GM20431 (cell line): ENCODE results near the gene CGB2.
"Not testable (repeated sequence)": the region's sequence is repeated elsewhere in the genome, so short reads cannot be mapped to it uniquely, and the experiment has no call there.

Experiments used
- in situ Hi-C: fragments of 300-500 bp; cut with MseI, MboI; formaldehyde crosslinking; loops from one replicate; pipeline ENCODE4 v1.15.0; 2020; ENCODE audit warnings: low sequenced_read_pairs; ENCODE audit not compliant: unreplicated experiment

The CGB2 gene

GRCh38 chr19:49029749-49030148 lies 1.9 kb upstream of the CGB2 start:
- in situ Hi-C loops = not testable (repeated sequence)

- in situ Hi-C loops = not testable (repeated sequence)
Measured at GRCh38 chr19:49030323-49030722, 1.4 kb upstream of the CGB2 start.

GRCh38 chr19:49036815-49037214 lies 5.1 kb downstream of the CGB2 start, which contains the start of gene CGB1:
Gene CGB1, minus strand, starts transcription at chr19:49036895. Its CDS starts 184 bp downstream, at chr19:49036711.
- in situ Hi-C loops = not testable (repeated sequence)

GRCh38 chr19:49038111-49038510 lies 6.4 kb downstream of the CGB2 start:
- in situ Hi-C loops = not testable (repeated sequence)

- in situ Hi-C loops = not testable (repeated sequence)
Measured at GRCh38 chr19:49038557-49039276, 7.0 kb downstream of the CGB2 start.

GRCh38 chr19:49039736-49040135 lies 8.0 kb downstream of the CGB2 start:
- in situ Hi-C loops = not testable (repeated sequence)

- in situ Hi-C loops = no loop called here
Measured at GRCh38 chr19:49042177-49042576, 10.5 kb downstream of the CGB2 start.

- in situ Hi-C loops = not testable (repeated sequence)
Measured at GRCh38 chr19:49042666-49043065, 11.0 kb downstream of the CGB2 start.

GRCh38 chr19:49043548-49043947 lies 11.9 kb downstream of the CGB2 start, which contains the start of gene CGB5:
Gene CGB5, plus strand, starts transcription at chr19:49043848. Its CDS starts 362 bp downstream, at chr19:49044210.
- in situ Hi-C loops = not testable (repeated sequence)

GRCh38 chr19:49049011-49049410 lies 17.3 kb downstream of the CGB2 start, which contains the start of gene CGB8:
Gene CGB8, minus strand, starts transcription at chr19:49049111. Its CDS starts 372 bp downstream, at chr19:49048739.
- in situ Hi-C loops = not testable (repeated sequence)

- in situ Hi-C loops = not testable (repeated sequence)
Measured at GRCh38 chr19:49049834-49050233, 18.1 kb downstream of the CGB2 start.

- in situ Hi-C loops = not testable (repeated sequence)
Measured at GRCh38 chr19:49050376-49051033, 18.8 kb downstream of the CGB2 start.

- in situ Hi-C loops = no loop called here
Measured at GRCh38 chr19:49056101-49056901, 24.6 kb downstream of the CGB2 start.

GRCh38 chr19:49056902-49057596 lies 25.4 kb downstream of the CGB2 start:
- in situ Hi-C loops = not testable (repeated sequence)

GRCh38 chr19:49057636-49058234 lies 26.0 kb downstream of the CGB2 start, which contains the start of gene CGB7:
Gene CGB7, minus strand, starts transcription at chr19:49057749. Its CDS starts 2,374 bp downstream, at chr19:49055375.
- in situ Hi-C loops = no loop called here

GRCh38 chr19:49058562-49058961 lies 26.9 kb downstream of the CGB2 start:
- in situ Hi-C loops = no loop called here

- in situ Hi-C loops = no loop called here
Measured at GRCh38 chr19:49059053-49059452, 27.4 kb downstream of the CGB2 start.

- in situ Hi-C loops = no loop called here
Measured at GRCh38 chr19:49061000-49061399, 29.3 kb downstream of the CGB2 start.

- in situ Hi-C loops = no loop called here
Measured at GRCh38 chr19:49061445-49061844, 29.8 kb downstream of the CGB2 start.
